Neural cell (in vitro differentiated cells): ENCODE data around the gene TAC4. TPM values are rescaled to one million over a fixed set of nuclear protein-coding genes. Genes with fewer than 3 reads are reported as not detected.

Experiments used
- H2AFZ ChIP-seq: fragments of 200-600, 300-800 bp; sonication (generic), shearing (Covaris generic); 2 replicates; pipeline ENCODE4 v1.6.0; 2014; ENCODE audit warnings: low read depth, mild to moderate bottlenecking, antibody characterized with exemption, low read length, moderate library complexity
- H3F3A ChIP-seq: fragments of 200-600 bp; shearing (Covaris generic); 2 replicates; pipeline ENCODE4 v1.6.1; 2016; ENCODE audit warnings: mild to moderate bottlenecking, moderate library complexity, mixed read lengths, antibody characterized with exemption, low read length; ENCODE audit not compliant: insufficient read depth, poor library complexity, severe bottlenecking
- H3K27ac ChIP-seq: fragments of 200-600, 300-800 bp; sonication (generic), shearing (Covaris generic); 2 replicates; pipeline ENCODE4 v1.5.1; 2014; ENCODE audit warnings: mild to moderate bottlenecking, low read length, moderate library complexity
- H3K27me3 ChIP-seq: fragments of 300-800, 200-600 bp; sonication (generic), shearing (Covaris generic); 2 replicates; pipeline ENCODE4 v1.6.0; 2014; ENCODE audit warnings: mild to moderate bottlenecking, low read depth, low read length, moderate library complexity; ENCODE audit not compliant: insufficient read depth
- H3K36me3 ChIP-seq: fragments of 300-800, 200-600 bp; sonication (generic), shearing (Covaris generic); 2 replicates; pipeline ENCODE4 v1.5.1; 2014; ENCODE audit warnings: mild to moderate bottlenecking, antibody characterized with exemption, low read length, moderate library complexity; ENCODE audit not compliant: insufficient read depth
- H3K4me2 ChIP-seq: fragments of 300-800, 200-600 bp; sonication (generic), shearing (Covaris generic); 2 replicates; pipeline ENCODE4 v1.6.0; 2014; ENCODE audit warnings: mild to moderate bottlenecking, low read length
- H3K4me3 ChIP-seq: fragments of 300-800, 200-600 bp; sonication (generic), shearing (Covaris generic); 2 replicates; pipeline ENCODE4 v1.5.1; 2014; ENCODE audit warnings: mild to moderate bottlenecking, low read length, moderate library complexity
- H3K79me2 ChIP-seq: fragments of 200-600 bp; shearing (Covaris generic); replicated peaks from 2 replicates; pipeline ENCODE4 v1.6.0; 2014; ENCODE audit warnings: mild to moderate bottlenecking, low read length, moderate library complexity; ENCODE audit not compliant: insufficient read depth
- H3K9ac ChIP-seq: fragments of 300-800, 200-600 bp; sonication (generic), shearing (Covaris generic); 2 replicates; pipeline ENCODE4 v1.6.1; 2016; ENCODE audit warnings: mild to moderate bottlenecking, low read length, mixed read lengths
- H3K9me2 ChIP-seq: fragments of 200-600 bp; shearing (Covaris generic); 2 replicates; pipeline ENCODE4 v1.6.1; 2016; ENCODE audit warnings: mild to moderate bottlenecking, low read length, mixed read lengths; ENCODE audit not compliant: insufficient read depth
- H3K9me3 ChIP-seq: fragments of 200-600, 300-800 bp; sonication (generic), shearing (Covaris generic); 2 replicates; pipeline ENCODE4 v1.6.1; 2016; ENCODE audit warnings: mild to moderate bottlenecking, mixed run types, low read length, moderate library complexity, mixed read lengths
- H4K20me1 ChIP-seq: fragments of 200-600 bp; shearing (Covaris generic); 2 replicates; pipeline ENCODE4 v1.6.1; 2016; ENCODE audit warnings: mild to moderate bottlenecking, mixed run types; ENCODE audit not compliant: insufficient read depth
- CTCF ChIP-seq: fragments of 450-650 bp; IDR thresholded peaks from 2 replicates; pipeline ENCODE4 v1.5.1; 2014; ENCODE audit warnings: antibody characterized with exemption, mild to moderate bottlenecking, moderate library complexity; ENCODE audit not compliant: poor library complexity, severe bottlenecking
- EP300 ChIP-seq: fragments of 450-650 bp; conservative IDR thresholded peaks from 2 replicates; pipeline ENCODE4 v1.6.1; 2014; ENCODE audit warnings: antibody characterized with exemption, mild to moderate bottlenecking, moderate library complexity; ENCODE audit not compliant: poor library complexity, severe bottlenecking
- EZH2 ChIP-seq: fragments of 200-600, 300-800 bp; shearing (Covaris generic), sonication (generic); IDR thresholded peaks from 2 replicates; pipeline ENCODE4 v1.6.1; 2014; ENCODE audit warnings: antibody characterized with exemption, low read length, borderline replicate concordance, mild to moderate bottlenecking; ENCODE audit not compliant: insufficient read depth, poor library complexity, severe bottlenecking
- MXI1 ChIP-seq: fragments of 450-650 bp; conservative IDR thresholded peaks from 2 replicates; pipeline ENCODE4 v1.6.1; 2014; ENCODE audit warnings: antibody characterized with exemption, mild to moderate bottlenecking; ENCODE audit not compliant: poor library complexity, severe bottlenecking
- POLR2AphosphoS5 ChIP-seq: IDR thresholded peaks from 2 replicates; pipeline ENCODE4 v1.6.1; 2012
- RAD21 ChIP-seq: fragments of 450-650 bp; conservative IDR thresholded peaks from 2 replicates; pipeline ENCODE4 v1.6.1; 2014; ENCODE audit warnings: antibody characterized with exemption, mild to moderate bottlenecking, moderate library complexity
- REST ChIP-seq: IDR thresholded peaks from 2 replicates; pipeline ENCODE4 v1.6.1; 2012; ENCODE audit warnings: borderline replicate concordance
- SMC3 ChIP-seq: fragments of 450-650 bp; conservative IDR thresholded peaks from 2 replicates; pipeline ENCODE4 v1.6.1; 2014; ENCODE audit warnings: antibody characterized with exemption, mild to moderate bottlenecking, moderate library complexity; ENCODE audit not compliant: poor library complexity
- TAF1 ChIP-seq: IDR thresholded peaks from 2 replicates; pipeline ENCODE4 v1.6.1; 2012; ENCODE audit warnings: low read depth
- polyA plus RNA-seq: library from polyadenylated mRNA; depleted of rRNA; stranded (reverse); fragments of >200 nt; gene quantifications from 2 replicates; pipeline ENCODE4 v1.2.3, GENCODE V29; 2014

Gene TAC4
- polyA plus RNA-seq, 1 donor from 2014 or later, result not detected

GRCh38 chr17:49821916-49822315, 26.0 kb downstream of the TAC4 start (continued):
- TF ChIP-seq CTCF (no peak), EP300 (no peak)

GRCh38 chr17:49821466-49821865, 26.4 kb downstream of the TAC4 start:
- Histone ChIP-seq H3K4me2 (no peak overlapping the region), H3K9ac (no peak overlapping the region), H3F3A (no peaks in the 10 kb centered on the region)

More at GRCh38 chr17:49821466-49821865, 26.4 kb downstream of the TAC4 start:
- Histone ChIP-seq H3K79me2 (peaks cover 22% of the 10 kb centered on the region), H3K9me2 (no peaks in the 10 kb centered on the region), H3K27me3 (no peaks in the 10 kb centered on the region), H3K9me3 (no peaks in the 10 kb centered on the region), H3K36me3 (peaks cover 21% of the 10 kb centered on the region), H3K4me3 (no peak overlapping the region), H4K20me1 (no peaks in the 10 kb centered on the region), H2AFZ (no peak overlapping the region), H3K27ac (no peak overlapping the region)
- no peak for TF ChIP-seq REST
- no peak for TF ChIP-seq POLR2AphosphoS5
- TF ChIP-seq EZH2, result no peak
- TF ChIP-seq CTCF, result no peak
- TF ChIP-seq RAD21, result no peak
- no peak for TF ChIP-seq SMC3
- TF ChIP-seq EP300, result no peak
- TF ChIP-seq TAF1, result no peak
- TF ChIP-seq MXI1, result no peak
